Measurements from ENCODE around the gene FCER1G. TPM values are rescaled to one million over a fixed set of nuclear protein-coding genes. Genes with fewer than 3 reads are reported as not detected.

FCER1G gene
- total RNA-seq, 1 donor from 2014 or later = 64.8 TPM

DNA sequence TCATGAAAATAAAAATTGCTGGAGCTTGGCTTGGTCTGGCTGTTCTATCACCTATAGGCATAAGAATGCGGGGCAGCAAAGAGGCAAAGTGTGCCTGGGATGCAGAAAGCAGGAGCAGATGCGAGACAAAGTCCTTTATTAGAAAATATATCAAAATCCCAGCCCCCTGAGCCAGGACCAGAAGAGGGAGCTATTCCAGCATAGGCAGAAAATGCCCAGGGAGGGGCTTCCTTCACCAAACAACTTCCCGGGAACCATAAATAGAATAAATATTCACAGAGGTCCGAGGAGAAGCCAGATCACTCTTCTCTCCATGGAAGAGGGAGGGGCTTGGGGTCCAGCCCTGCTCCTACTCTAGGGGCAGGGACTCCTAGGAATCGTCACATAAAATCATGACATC is 43.9 kb upstream of the FCER1G start:
- DNase-seq (ENCODE audit: extremely low spot score in 2 of 2) = no peak
- Histone ChIP-seq H3K27me3 (no peaks in the 10 kb centered on the region), H3K4me1 (peaks cover 38% of the 10 kb centered on the region), H3K4me3 (no peak overlapping the region), H3K9me3 (no peaks in the 10 kb centered on the region), H3K36me3 (peaks cover 0 to 44% of the 10 kb centered on the region in 2 donors), H3K27ac (no peak overlapping the region)
- TF ChIP-seq POLR2AphosphoS5 (IDR thresholded peaks at IDR 0.05; ENCODE audit: insufficient read depth in 1 of 2, low read depth in 1 of 2) (no peak), CTCF (IDR thresholded peaks at IDR 0.05) (no peak), POLR2A (IDR thresholded peaks at IDR 0.05) (no peak)
- intact Hi-C loops (cut with DNase I) = no loop called here

DNA sequence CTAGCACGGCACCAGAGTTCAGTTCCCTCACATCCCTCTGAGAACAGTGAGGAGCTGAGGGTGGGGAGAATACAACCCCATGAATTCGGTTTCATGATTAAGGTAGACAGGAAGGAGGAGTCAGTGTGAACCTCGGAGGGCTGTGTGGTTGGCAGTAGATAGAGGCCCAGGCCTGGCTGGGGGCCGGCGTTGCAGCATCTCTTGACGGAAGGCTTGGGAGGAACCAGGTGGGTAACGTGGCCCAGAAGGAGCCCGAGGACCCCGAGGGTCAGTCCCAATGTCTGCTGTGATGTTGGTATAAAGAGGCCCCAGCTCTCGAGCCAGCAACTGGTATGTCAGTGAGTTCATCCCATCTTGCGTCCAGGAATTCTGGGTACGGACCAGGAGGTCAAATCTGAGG is 43.4 kb upstream of the FCER1G start:
- H3K4me1 ChIP-seq = peaks cover 40% of the 10 kb centered on the region
- intact Hi-C loops (cut with DNase I) = no loop called here
- H3K4me3 ChIP-seq = no peak overlapping the region
- H3K9me3 ChIP-seq = no peaks in the 10 kb centered on the region
- H3K27ac ChIP-seq = no peak overlapping the region
- H3K27me3 ChIP-seq = no peaks in the 10 kb centered on the region
- no peak for DNase-seq (ENCODE audit: extremely low spot score in 2 of 2)
- peaks cover 0 to 44% of the 10 kb centered on the region in 2 donors for H3K36me3 ChIP-seq
- TF ChIP-seq POLR2A (IDR thresholded peaks at IDR 0.05) (no peak), CTCF (IDR thresholded peaks at IDR 0.05) (no peak), POLR2AphosphoS5 (IDR thresholded peaks at IDR 0.05; ENCODE audit: insufficient read depth in 1 of 2, low read depth in 1 of 2) (no peak)

DNA sequence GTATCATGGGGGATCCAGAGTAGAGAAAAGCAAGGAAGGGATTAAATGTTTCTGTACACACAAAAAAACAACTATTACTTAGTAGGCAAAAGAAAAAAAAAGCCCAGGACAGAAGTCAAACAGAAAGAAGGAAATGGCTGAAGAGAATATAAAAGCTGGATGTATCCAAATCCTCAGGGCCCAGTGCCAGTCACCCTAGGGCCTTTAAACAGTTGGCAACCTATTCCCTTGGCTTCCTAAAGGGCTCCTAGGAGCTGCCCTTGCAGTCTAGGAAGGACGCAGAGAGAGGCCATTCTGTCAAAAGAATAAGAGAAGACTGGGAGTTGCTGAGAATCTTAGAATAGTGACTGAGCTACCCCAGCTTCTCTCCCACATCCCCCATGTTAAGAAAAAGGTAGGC is 42.7 kb upstream of the FCER1G start:
- H3K4me3 ChIP-seq = no peak overlapping the region
- intact Hi-C loops (cut with DNase I) = no loop called here
- H3K36me3 ChIP-seq = peaks cover 0 to 44% of the 10 kb centered on the region in 2 donors
- TF ChIP-seq CTCF (IDR thresholded peaks at IDR 0.05) = no peak
- no peak for TF ChIP-seq POLR2AphosphoS5 (IDR thresholded peaks at IDR 0.05; ENCODE audit: insufficient read depth in 1 of 2, low read depth in 1 of 2)
- no peak for TF ChIP-seq POLR2A (IDR thresholded peaks at IDR 0.05)
- peaks cover 36% of the 10 kb centered on the region for H3K4me1 ChIP-seq
- DNase-seq (ENCODE audit: extremely low spot score in 2 of 2) = no peak
- H3K27ac ChIP-seq = no peak overlapping the region
- no peaks in the 10 kb centered on the region for H3K9me3 ChIP-seq
- H3K27me3 ChIP-seq = no peaks in the 10 kb centered on the region

- H3K4me3 ChIP-seq = no peak overlapping the region
- H3K4me1 ChIP-seq = peaks cover 34% of the 10 kb centered on the region
- H3K27ac ChIP-seq = no peak overlapping the region
- H3K9me3 ChIP-seq = no peaks in the 10 kb centered on the region
- TF ChIP-seq CTCF (IDR thresholded peaks at IDR 0.05) (no peak), POLR2AphosphoS5 (IDR thresholded peaks at IDR 0.05; ENCODE audit: insufficient read depth in 1 of 2, low read depth in 1 of 2) (no peak), POLR2A (IDR thresholded peaks at IDR 0.05) (no peak)
- H3K27me3 ChIP-seq = no peaks in the 10 kb centered on the region
- H3K36me3 ChIP-seq = peaks cover 0 to 44% of the 10 kb centered on the region in 2 donors
- intact Hi-C loops (cut with DNase I) = no loop called here
- no peak for DNase-seq (ENCODE audit: extremely low spot score in 2 of 2)
Observed at GRCh38 chr1:161172776-161173376, 42.2 kb upstream of the FCER1G start.

GRCh38 chr1:161173711-161174110 is 41.4 kb upstream of the FCER1G start:
- Histone ChIP-seq H3K9me3 (no peaks in the 10 kb centered on the region), H3K36me3 (peaks cover 0 to 44% of the 10 kb centered on the region in 2 donors), H3K27me3 (no peaks in the 10 kb centered on the region), H3K4me3 (no peak overlapping the region), H3K4me1 (peaks cover 36% of the 10 kb centered on the region), H3K27ac (no peak overlapping the region)
- DNase-seq (ENCODE audit: extremely low spot score in 2 of 2) = no peak
- intact Hi-C loops (cut with DNase I) = no loop called here
- TF ChIP-seq POLR2AphosphoS5 (IDR thresholded peaks at IDR 0.05; ENCODE audit: insufficient read depth in 1 of 2, low read depth in 1 of 2) (no peak), CTCF (IDR thresholded peaks at IDR 0.05) (no peak), POLR2A (IDR thresholded peaks at IDR 0.05) (no peak)
